ENCODE data around the gene FOXF1.

Gene FOXF1

GRCh38 chr16:86514481-86515376 lies 4.4 kb downstream of the FOXF1 start:
- Histone ChIP-seq H3K4me1 (ENCODE audit: insufficient read depth, low read length) (no peaks in the 10 kb centered on the region), H3K36me3 (ENCODE audit: insufficient read depth, low read length) (no peaks in the 10 kb centered on the region), H3K9me3 (ENCODE audit: control insufficient read depth, insufficient read depth, low read length) (no peaks in the 10 kb centered on the region), H3K9ac (ENCODE audit: low read depth, low read length) (no peak overlapping the region; the same call in 1 of the 2 replicates)

GRCh38 chr16:86515413-86515776 lies 5.1 kb downstream of the FOXF1 start:
- Histone ChIP-seq H3K36me3 (ENCODE audit: insufficient read depth, low read length) (no peaks in the 10 kb centered on the region), H3K4me1 (ENCODE audit: insufficient read depth, low read length) (no peaks in the 10 kb centered on the region)

GRCh38 chr16:86515777-86516622 lies 5.7 kb downstream of the FOXF1 start:
- no peaks in the 10 kb centered on the region for H3K4me1 ChIP-seq (ENCODE audit: insufficient read depth, low read length)
- H3K36me3 ChIP-seq (ENCODE audit: insufficient read depth, low read length), result no peaks in the 10 kb centered on the region
- peak overlapping the region; percentile 41; the same call in 1 of the 2 replicates for H3K9ac ChIP-seq (ENCODE audit: low read depth, low read length)
- no peaks in the 10 kb centered on the region for H3K9me3 ChIP-seq (ENCODE audit: control insufficient read depth, insufficient read depth, low read length)

More at GRCh38 chr16:86515413-86515776, 5.1 kb downstream of the FOXF1 start:
- H3K9ac ChIP-seq (ENCODE audit: low read depth, low read length), result peak overlapping the region; percentile 41; the same call in 1 of the 2 replicates
- H3K9me3 ChIP-seq (ENCODE audit: control insufficient read depth, insufficient read depth, low read length), result no peaks in the 10 kb centered on the region

- Histone ChIP-seq H3K9me3 (ENCODE audit: control insufficient read depth, insufficient read depth, low read length) (no peaks in the 10 kb centered on the region), H3K9ac (ENCODE audit: low read depth, low read length) (no peak overlapping the region; the same call in 1 of the 2 replicates), H3K4me1 (ENCODE audit: insufficient read depth, low read length) (no peaks in the 10 kb centered on the region), H3K36me3 (ENCODE audit: insufficient read depth, low read length) (no peaks in the 10 kb centered on the region)
Measured at GRCh38 chr16:86516623-86517003, 6.3 kb downstream of the FOXF1 start.

- H3K9me3 ChIP-seq (ENCODE audit: control insufficient read depth, insufficient read depth, low read length), result no peaks in the 10 kb centered on the region
- no peak overlapping the region for H3K9ac ChIP-seq (ENCODE audit: low read depth, low read length)
- no peaks in the 10 kb centered on the region for H3K36me3 ChIP-seq (ENCODE audit: insufficient read depth, low read length)
- no peaks in the 10 kb centered on the region for H3K4me1 ChIP-seq (ENCODE audit: insufficient read depth, low read length)
Measured at GRCh38 chr16:86517033-86517432, 6.7 kb downstream of the FOXF1 start.

GRCh38 chr16:86517652-86518258 lies 7.4 kb downstream of the FOXF1 start:
- H3K36me3 ChIP-seq (ENCODE audit: insufficient read depth, low read length), result no peaks in the 10 kb centered on the region
- H3K9ac ChIP-seq (ENCODE audit: low read depth, low read length), result no peak overlapping the region
- H3K9me3 ChIP-seq (ENCODE audit: control insufficient read depth, insufficient read depth, low read length), result no peaks in the 10 kb centered on the region
- H3K4me1 ChIP-seq (ENCODE audit: insufficient read depth, low read length), result no peaks in the 10 kb centered on the region

GRCh38 chr16:86519007-86519648 lies 8.8 kb downstream of the FOXF1 start:
- no peaks in the 10 kb centered on the region for H3K9me3 ChIP-seq (ENCODE audit: control insufficient read depth, insufficient read depth, low read length)
- H3K36me3 ChIP-seq (ENCODE audit: insufficient read depth, low read length), result no peaks in the 10 kb centered on the region
- no peaks in the 10 kb centered on the region for H3K4me1 ChIP-seq (ENCODE audit: insufficient read depth, low read length)
- H3K9ac ChIP-seq (ENCODE audit: low read depth, low read length), result no peak overlapping the region

GRCh38 chr16:86519649-86520316 lies 9.5 kb downstream of the FOXF1 start:
- H3K4me1 ChIP-seq (ENCODE audit: insufficient read depth, low read length), result no peaks in the 10 kb centered on the region
- no peaks in the 10 kb centered on the region for H3K9me3 ChIP-seq (ENCODE audit: control insufficient read depth, insufficient read depth, low read length)
- H3K36me3 ChIP-seq (ENCODE audit: insufficient read depth, low read length), result no peaks in the 10 kb centered on the region
- no peak overlapping the region for H3K9ac ChIP-seq (ENCODE audit: low read depth, low read length)

- Histone ChIP-seq H3K9me3 (ENCODE audit: control insufficient read depth, insufficient read depth, low read length) (no peaks in the 10 kb centered on the region), H3K4me1 (ENCODE audit: insufficient read depth, low read length) (no peaks in the 10 kb centered on the region), H3K9ac (ENCODE audit: low read depth, low read length) (no peak overlapping the region), H3K36me3 (ENCODE audit: insufficient read depth, low read length) (no peaks in the 10 kb centered on the region)
Measured at GRCh38 chr16:86520317-86521210, 10.2 kb downstream of the FOXF1 start.

- no peaks in the 10 kb centered on the region for H3K36me3 ChIP-seq (ENCODE audit: insufficient read depth, low read length)
- H3K9me3 ChIP-seq (ENCODE audit: control insufficient read depth, insufficient read depth, low read length), result no peaks in the 10 kb centered on the region
- H3K4me1 ChIP-seq (ENCODE audit: insufficient read depth, low read length), result no peaks in the 10 kb centered on the region
- no peak overlapping the region for H3K9ac ChIP-seq (ENCODE audit: low read depth, low read length)
Measured at GRCh38 chr16:86521236-86522197, 11.2 kb downstream of the FOXF1 start.

GRCh38 chr16:86522634-86523033 lies 12.3 kb downstream of the FOXF1 start:
- Histone ChIP-seq H3K9ac (ENCODE audit: low read depth, low read length) (no peak overlapping the region), H3K4me1 (ENCODE audit: insufficient read depth, low read length) (no peaks in the 10 kb centered on the region), H3K9me3 (ENCODE audit: control insufficient read depth, insufficient read depth, low read length) (no peaks in the 10 kb centered on the region), H3K36me3 (ENCODE audit: insufficient read depth, low read length) (no peaks in the 10 kb centered on the region)

- no peaks in the 10 kb centered on the region for H3K9me3 ChIP-seq (ENCODE audit: control insufficient read depth, insufficient read depth, low read length)
- H3K9ac ChIP-seq (ENCODE audit: low read depth, low read length), result no peak overlapping the region
- no peaks in the 10 kb centered on the region for H3K36me3 ChIP-seq (ENCODE audit: insufficient read depth, low read length)
Measured at GRCh38 chr16:86523166-86523740, 12.9 kb downstream of the FOXF1 start.

More at GRCh38 chr16:86523166-86523740, 12.9 kb downstream of the FOXF1 start:
- H3K4me1 ChIP-seq (ENCODE audit: insufficient read depth, low read length), result no peaks in the 10 kb centered on the region

Data from ES-I3 (cell line).